ENCODE data around the gene TBC1D1. TPM values are rescaled to one million over a fixed set of nuclear protein-coding genes. Genes with fewer than 3 reads are reported as not detected.

Gene TBC1D1
- polyA plus RNA-seq, 1 donor from 2014 or later, result 23.2 TPM

DNA sequence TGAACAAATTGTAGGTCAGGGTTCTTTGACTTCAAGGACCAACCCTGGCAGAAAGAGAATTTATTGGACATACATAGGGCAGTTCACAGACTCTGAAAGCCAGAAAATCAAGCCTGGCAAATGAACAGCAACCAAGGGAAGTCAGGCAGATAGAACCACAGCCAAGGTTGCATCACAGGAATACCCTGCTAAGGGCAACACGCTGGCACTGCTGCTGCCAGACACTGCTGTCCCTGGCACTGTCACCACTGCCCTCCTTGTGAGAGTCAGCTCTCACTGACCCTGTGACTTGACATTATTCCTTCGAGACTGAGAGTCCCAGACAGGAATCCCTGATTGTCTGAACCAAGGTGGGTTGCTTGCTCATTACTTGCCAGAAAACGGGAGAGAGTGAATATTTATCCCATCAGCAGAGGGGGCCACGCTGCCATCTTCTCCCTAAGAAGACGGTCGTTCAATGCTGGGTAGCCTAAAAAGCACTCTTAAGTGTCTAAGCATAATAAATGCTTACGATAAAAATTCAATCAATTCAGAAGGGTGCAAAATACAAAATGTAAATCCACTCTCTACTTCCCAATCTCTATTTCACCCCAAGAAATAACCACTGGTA lies 46.1 kb downstream of the TBC1D1 start:
- Histone ChIP-seq H3K9ac (ENCODE audit: low read length) (no peak overlapping the region), H3K36me3 (ENCODE audit: insufficient read depth, low read length) (no peaks in the 10 kb centered on the region), H3K79me2 (replicated peaks; ENCODE audit: insufficient read depth, low read length) (no peaks in the 10 kb centered on the region), H3K4me2 (ENCODE audit: low read length) (no peak overlapping the region), H4K20me1 (ENCODE audit: insufficient read depth) (no peaks in the 10 kb centered on the region), H3F3A (ENCODE audit: insufficient read depth, low read length, poor library complexity, severe bottlenecking) (no peaks in the 10 kb centered on the region), H3K27me3 (ENCODE audit: insufficient read depth, low read depth, low read length) (no peaks in the 10 kb centered on the region), H3K4me3 (ENCODE audit: low read length) (no peak overlapping the region), H3K9me2 (ENCODE audit: insufficient read depth, low read length) (no peaks in the 10 kb centered on the region), H2AFZ (ENCODE audit: low read depth, low read length) (no peak overlapping the region), H3K9me3 (ENCODE audit: low read length) (no peaks in the 10 kb centered on the region), H3K27ac (ENCODE audit: low read length) (no peak overlapping the region)
- TF ChIP-seq, protein P1, sequence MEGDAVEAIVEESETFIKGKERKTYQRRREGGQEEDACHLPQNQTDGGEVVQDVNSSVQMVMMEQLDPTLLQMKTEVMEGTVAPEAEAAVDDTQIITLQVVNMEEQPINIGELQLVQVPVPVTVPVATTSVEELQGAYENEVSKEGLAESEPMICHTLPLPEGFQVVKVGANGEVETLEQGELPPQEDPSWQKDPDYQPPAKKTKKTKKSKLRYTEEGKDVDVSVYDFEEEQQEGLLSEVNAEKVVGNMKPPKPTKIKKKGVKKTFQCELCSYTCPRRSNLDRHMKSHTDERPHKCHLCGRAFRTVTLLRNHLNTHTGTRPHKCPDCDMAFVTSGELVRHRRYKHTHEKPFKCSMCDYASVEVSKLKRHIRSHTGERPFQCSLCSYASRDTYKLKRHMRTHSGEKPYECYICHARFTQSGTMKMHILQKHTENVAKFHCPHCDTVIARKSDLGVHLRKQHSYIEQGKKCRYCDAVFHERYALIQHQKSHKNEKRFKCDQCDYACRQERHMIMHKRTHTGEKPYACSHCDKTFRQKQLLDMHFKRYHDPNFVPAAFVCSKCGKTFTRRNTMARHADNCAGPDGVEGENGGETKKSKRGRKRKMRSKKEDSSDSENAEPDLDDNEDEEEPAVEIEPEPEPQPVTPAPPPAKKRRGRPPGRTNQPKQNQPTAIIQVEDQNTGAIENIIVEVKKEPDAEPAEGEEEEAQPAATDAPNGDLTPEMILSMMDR (IDR thresholded peaks at IDR 0.05; ENCODE audit: poor library complexity, severe bottlenecking), result no peak
- no peak for TF ChIP-seq POLR2AphosphoS5 (IDR thresholded peaks at IDR 0.05)
- TF ChIP-seq, protein P2, sequence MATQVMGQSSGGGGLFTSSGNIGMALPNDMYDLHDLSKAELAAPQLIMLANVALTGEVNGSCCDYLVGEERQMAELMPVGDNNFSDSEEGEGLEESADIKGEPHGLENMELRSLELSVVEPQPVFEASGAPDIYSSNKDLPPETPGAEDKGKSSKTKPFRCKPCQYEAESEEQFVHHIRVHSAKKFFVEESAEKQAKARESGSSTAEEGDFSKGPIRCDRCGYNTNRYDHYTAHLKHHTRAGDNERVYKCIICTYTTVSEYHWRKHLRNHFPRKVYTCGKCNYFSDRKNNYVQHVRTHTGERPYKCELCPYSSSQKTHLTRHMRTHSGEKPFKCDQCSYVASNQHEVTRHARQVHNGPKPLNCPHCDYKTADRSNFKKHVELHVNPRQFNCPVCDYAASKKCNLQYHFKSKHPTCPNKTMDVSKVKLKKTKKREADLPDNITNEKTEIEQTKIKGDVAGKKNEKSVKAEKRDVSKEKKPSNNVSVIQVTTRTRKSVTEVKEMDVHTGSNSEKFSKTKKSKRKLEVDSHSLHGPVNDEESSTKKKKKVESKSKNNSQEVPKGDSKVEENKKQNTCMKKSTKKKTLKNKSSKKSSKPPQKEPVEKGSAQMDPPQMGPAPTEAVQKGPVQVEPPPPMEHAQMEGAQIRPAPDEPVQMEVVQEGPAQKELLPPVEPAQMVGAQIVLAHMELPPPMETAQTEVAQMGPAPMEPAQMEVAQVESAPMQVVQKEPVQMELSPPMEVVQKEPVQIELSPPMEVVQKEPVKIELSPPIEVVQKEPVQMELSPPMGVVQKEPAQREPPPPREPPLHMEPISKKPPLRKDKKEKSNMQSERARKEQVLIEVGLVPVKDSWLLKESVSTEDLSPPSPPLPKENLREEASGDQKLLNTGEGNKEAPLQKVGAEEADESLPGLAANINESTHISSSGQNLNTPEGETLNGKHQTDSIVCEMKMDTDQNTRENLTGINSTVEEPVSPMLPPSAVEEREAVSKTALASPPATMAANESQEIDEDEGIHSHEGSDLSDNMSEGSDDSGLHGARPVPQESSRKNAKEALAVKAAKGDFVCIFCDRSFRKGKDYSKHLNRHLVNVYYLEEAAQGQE (IDR thresholded peaks at IDR 0.05; ENCODE audit: borderline replicate concordance), result no peak
- TF ChIP-seq EZH2 (IDR thresholded peaks at IDR 0.05; ENCODE audit: borderline replicate concordance, insufficient read depth, low read length, poor library complexity, severe bottlenecking), result no peak
- TF ChIP-seq RAD21 (conservative IDR thresholded peaks at IDR 0.05), result no peak
- no peak for TF ChIP-seq SMC3 (conservative IDR thresholded peaks at IDR 0.05; ENCODE audit: poor library complexity)
- no peak for TF ChIP-seq EP300 (conservative IDR thresholded peaks at IDR 0.05; ENCODE audit: poor library complexity, severe bottlenecking)
- no peak for TF ChIP-seq MXI1 (conservative IDR thresholded peaks at IDR 0.05; ENCODE audit: poor library complexity, severe bottlenecking)

DNA sequence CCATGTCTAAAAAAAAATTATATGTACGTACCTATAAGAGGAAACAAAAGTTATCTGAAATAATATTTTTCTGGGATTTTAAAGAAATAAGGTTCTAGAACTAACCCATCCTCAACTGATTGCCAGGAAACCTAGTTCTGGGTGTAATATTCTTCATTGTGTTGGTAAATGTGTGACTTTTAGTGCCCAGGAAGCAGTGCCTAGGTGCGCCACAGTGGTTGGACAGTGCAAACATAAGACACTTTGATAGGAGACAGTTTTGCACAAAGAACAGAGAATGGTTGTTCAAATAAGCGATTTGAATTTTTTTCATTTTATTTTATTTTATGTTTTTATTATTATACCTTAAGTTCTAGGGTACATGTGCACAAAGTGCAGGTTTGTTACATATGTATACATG lies 47.3 kb downstream of the TBC1D1 start:
- H4K20me1 ChIP-seq (ENCODE audit: insufficient read depth), result no peaks in the 10 kb centered on the region
- H3K79me2 ChIP-seq (replicated peaks; ENCODE audit: insufficient read depth, low read length), result no peaks in the 10 kb centered on the region
- H3F3A ChIP-seq (ENCODE audit: insufficient read depth, low read length, poor library complexity, severe bottlenecking), result no peaks in the 10 kb centered on the region
- no peaks in the 10 kb centered on the region for H3K9me3 ChIP-seq (ENCODE audit: low read length)
- H3K27ac ChIP-seq (ENCODE audit: low read length), result no peak overlapping the region
- no peak overlapping the region for H3K4me3 ChIP-seq (ENCODE audit: low read length)
- H2AFZ ChIP-seq (ENCODE audit: low read depth, low read length), result no peak overlapping the region
- H3K27me3 ChIP-seq (ENCODE audit: insufficient read depth, low read depth, low read length), result no peaks in the 10 kb centered on the region
- H3K9ac ChIP-seq (ENCODE audit: low read length), result no peak overlapping the region
- no peaks in the 10 kb centered on the region for H3K36me3 ChIP-seq (ENCODE audit: insufficient read depth, low read length)
- no peak for TF ChIP-seq EP300 (conservative IDR thresholded peaks at IDR 0.05; ENCODE audit: poor library complexity, severe bottlenecking)
- no peak for TF ChIP-seq RAD21 (conservative IDR thresholded peaks at IDR 0.05)
- TF ChIP-seq POLR2AphosphoS5 (IDR thresholded peaks at IDR 0.05), result no peak
- TF ChIP-seq SMC3 (conservative IDR thresholded peaks at IDR 0.05; ENCODE audit: poor library complexity), result no peak
- no peak for TF ChIP-seq EZH2 (IDR thresholded peaks at IDR 0.05; ENCODE audit: borderline replicate concordance, insufficient read depth, low read length, poor library complexity, severe bottlenecking)
- TF ChIP-seq, protein P2 (IDR thresholded peaks at IDR 0.05; ENCODE audit: borderline replicate concordance), result no peak
- H3K4me2 ChIP-seq (ENCODE audit: low read length), result no peak overlapping the region
- no peaks in the 10 kb centered on the region for H3K9me2 ChIP-seq (ENCODE audit: insufficient read depth, low read length)

Measured in neural cell (in vitro differentiated cells).